ENCODE results near the gene AANAT.

- TF ChIP-seq POLR2A (IDR thresholded peaks at IDR 0.05) = no peak
- no peak for TF ChIP-seq CTCF (IDR thresholded peaks at IDR 0.05)
Measured at GRCh38 chr17:76472258-76472645, 4.8 kb downstream of the AANAT start.
